Ascending aorta (tissue), 2 donors: Measurements from ENCODE around the gene ZBTB8A. TPM values are rescaled to one million over a fixed set of nuclear protein-coding genes. Genes with fewer than 3 reads are reported as not detected.
"Not testable (repeated sequence)": the region's sequence is repeated elsewhere in the genome, so short reads cannot be mapped to it uniquely, and the experiment has no call there.

Source experiments
- DNase-seq, 2 donors: peaks; one replicate each; pipeline ENCODE4 v3.0.0-alpha.2; 2019; ENCODE audit warnings: low spot score in 2 of 2
- H3K27ac ChIP-seq, 2 donors: fragments of 200-600 bp; sonication (generic); one replicate each; pipeline ENCODE4 v1.5.1; 2016 to 2017; ENCODE audit warnings: mild to moderate bottlenecking in 1 of 2
- H3K27me3 ChIP-seq: fragments of 200-600 bp; sonication (generic); one replicate; pipeline ENCODE4 v1.5.1; 2017
- H3K36me3 ChIP-seq, 2 donors: fragments of 200-600 bp; sonication (generic); one replicate each; pipeline ENCODE4 v1.5.1; 2016
- H3K4me1 ChIP-seq, 2 donors: fragments of 200-600 bp; sonication (generic); one replicate each; pipeline ENCODE4 v1.5.1; 2016 to 2017; ENCODE audit warnings: mild to moderate bottlenecking in 1 of 2
- H3K4me3 ChIP-seq, 2 donors: fragments of 200-600 bp; sonication (generic); one replicate each; pipeline ENCODE4 v1.5.1; 2016 to 2017; ENCODE audit warnings: mild to moderate bottlenecking in 1 of 2
- H3K9me3 ChIP-seq, 2 donors: fragments of 200-600 bp; sonication (generic); one replicate each; pipeline ENCODE4 v1.5.1; 2016
- intact Hi-C: fragments of 100-400 bp; cut with DNase I; formaldehyde crosslinking; loops from one replicate; pipeline ENCODE4 v1.15.1; 2023
- total RNA-seq: library from RNA; depleted of rRNA; stranded (reverse); fragments of >200 nt; gene quantifications from one replicate; pipeline ENCODE4 v1.1.0, GENCODE V29; 2016
- TF ChIP-seq, protein P1 (sequence below), 3 experiments: fragments of 200-600 bp in 2 of 3; fragments of 450-650 bp in 1 of 3; sonication (generic) in 2 of 3; IDR thresholded peaks; one replicate each; pipeline ENCODE4 v1.5.1; 2016 to 2019; ENCODE audit warnings: antibody characterized with exemption in 3 of 3, mild to moderate bottlenecking in 1 of 3, moderate library complexity in 1 of 3

ZBTB8A gene
- total RNA-seq, 1 donor from 2014 or later, result 2.2 TPM

- Histone ChIP-seq H3K36me3 (no peaks in the 10 kb centered on the region), H3K27ac (no peak overlapping the region), H3K4me3 (no peak overlapping the region), H3K4me1 (no peaks in the 10 kb centered on the region), H3K27me3 (no peaks in the 10 kb centered on the region), H3K9me3 (no peaks in the 10 kb centered on the region)
- no peak for DNase-seq
- intact Hi-C loops, result no loop called here
- TF ChIP-seq, protein P1, sequence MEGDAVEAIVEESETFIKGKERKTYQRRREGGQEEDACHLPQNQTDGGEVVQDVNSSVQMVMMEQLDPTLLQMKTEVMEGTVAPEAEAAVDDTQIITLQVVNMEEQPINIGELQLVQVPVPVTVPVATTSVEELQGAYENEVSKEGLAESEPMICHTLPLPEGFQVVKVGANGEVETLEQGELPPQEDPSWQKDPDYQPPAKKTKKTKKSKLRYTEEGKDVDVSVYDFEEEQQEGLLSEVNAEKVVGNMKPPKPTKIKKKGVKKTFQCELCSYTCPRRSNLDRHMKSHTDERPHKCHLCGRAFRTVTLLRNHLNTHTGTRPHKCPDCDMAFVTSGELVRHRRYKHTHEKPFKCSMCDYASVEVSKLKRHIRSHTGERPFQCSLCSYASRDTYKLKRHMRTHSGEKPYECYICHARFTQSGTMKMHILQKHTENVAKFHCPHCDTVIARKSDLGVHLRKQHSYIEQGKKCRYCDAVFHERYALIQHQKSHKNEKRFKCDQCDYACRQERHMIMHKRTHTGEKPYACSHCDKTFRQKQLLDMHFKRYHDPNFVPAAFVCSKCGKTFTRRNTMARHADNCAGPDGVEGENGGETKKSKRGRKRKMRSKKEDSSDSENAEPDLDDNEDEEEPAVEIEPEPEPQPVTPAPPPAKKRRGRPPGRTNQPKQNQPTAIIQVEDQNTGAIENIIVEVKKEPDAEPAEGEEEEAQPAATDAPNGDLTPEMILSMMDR (IDR thresholded peaks at IDR 0.05), result no peak
These were observed 14.2 kb upstream of the ZBTB8A start for GRCh38 chr1:32525053-32525452.

- TF ChIP-seq, protein P1 (IDR thresholded peaks at IDR 0.05), result no peak
- Histone ChIP-seq H3K36me3 (no peaks in the 10 kb centered on the region), H3K27me3 (no peaks in the 10 kb centered on the region), H3K9me3 (no peaks in the 10 kb centered on the region), H3K27ac (no peak overlapping the region), H3K4me3 (no peak overlapping the region), H3K4me1 (no peaks in the 10 kb centered on the region)
- no peak for DNase-seq
- intact Hi-C loops, result no loop called here
These were observed 13.4 kb upstream of the ZBTB8A start for GRCh38 chr1:32525661-32526444.

DNA sequence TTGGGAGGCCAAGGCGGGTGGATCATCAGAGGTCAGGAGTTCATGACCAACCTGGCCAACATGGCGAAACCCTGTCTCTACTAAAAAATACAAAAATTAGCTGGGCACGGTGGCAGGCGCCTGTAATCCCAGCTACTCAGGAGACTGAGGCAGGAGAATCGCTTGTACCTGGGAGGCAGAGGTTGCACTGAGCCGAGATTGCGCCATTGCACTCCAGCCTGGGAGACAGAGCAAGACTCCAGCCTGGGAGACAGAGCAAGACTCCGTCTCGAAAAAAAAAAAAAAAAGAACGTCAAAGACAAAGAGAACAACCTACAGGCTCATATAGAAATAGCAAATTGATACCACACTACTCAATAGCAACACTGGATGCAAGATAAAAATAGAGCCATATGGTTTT lies 10.7 kb upstream of the ZBTB8A start:
- H3K9me3 ChIP-seq, DNase-seq, H3K27me3 ChIP-seq, intact Hi-C loops, H3K36me3 ChIP-seq, H3K4me3 ChIP-seq, H3K4me1 ChIP-seq, H3K27ac ChIP-seq: not testable (repeated sequence)

DNA sequence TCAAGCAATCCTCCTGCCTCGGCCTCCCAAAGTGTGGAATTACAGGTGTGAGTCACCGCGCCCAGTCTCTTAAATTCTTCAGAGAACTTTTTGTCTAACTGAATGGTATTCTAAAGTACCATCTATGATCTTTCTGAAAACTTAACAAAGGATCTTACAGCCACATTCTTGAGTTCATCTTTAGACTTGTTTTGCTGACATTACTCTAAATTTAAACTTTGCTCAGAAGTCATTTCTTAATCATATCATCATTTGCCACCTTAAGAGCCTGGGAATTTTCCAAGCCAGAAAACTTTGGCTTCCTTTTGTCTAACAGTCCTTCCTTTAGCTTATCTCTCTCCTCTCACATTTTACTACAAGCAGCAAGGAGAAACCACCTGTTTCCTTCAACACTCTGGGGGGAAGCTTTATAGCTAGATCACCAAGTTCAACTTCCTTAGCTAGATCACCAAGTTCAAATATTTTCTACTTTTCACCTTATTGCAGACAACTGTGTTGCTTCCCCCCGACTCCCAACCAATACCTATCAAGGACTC lies 5.4 kb upstream of the ZBTB8A start:
- Histone ChIP-seq H3K9me3 (no peaks in the 10 kb centered on the region), H3K36me3 (no peaks in the 10 kb centered on the region), H3K4me3 (no peak overlapping the region), H3K27ac (no peak overlapping the region), H3K4me1 (no peaks in the 10 kb centered on the region), H3K27me3 (no peaks in the 10 kb centered on the region)
- intact Hi-C loops, result no loop called here
- no peak for DNase-seq
- TF ChIP-seq, protein P1 (IDR thresholded peaks at IDR 0.05), result no peak

DNA sequence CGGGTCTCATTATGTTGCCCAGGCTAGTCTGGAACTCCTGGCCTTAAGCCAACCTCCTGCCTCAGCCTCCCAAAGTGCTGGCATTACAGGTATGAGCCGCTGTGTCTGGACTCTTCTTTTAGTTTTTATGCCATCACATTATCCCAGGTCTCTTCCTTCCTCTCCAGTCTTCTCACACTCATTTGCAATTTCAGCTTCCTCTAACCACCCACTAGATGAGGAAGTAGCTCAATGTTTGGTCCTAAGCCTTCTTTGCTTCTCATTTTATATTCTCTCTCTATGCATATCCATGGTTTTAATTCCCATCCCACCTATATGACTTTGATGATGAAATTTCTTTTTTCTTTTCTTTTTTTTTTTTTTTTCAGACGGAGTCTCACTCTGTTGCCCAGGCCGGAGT lies 3.1 kb upstream of the ZBTB8A start:
- Histone ChIP-seq H3K27ac (no peak overlapping the region), H3K9me3 (no peaks in the 10 kb centered on the region), H3K4me1 (peaks cover 0 to 7% of the 10 kb centered on the region in 2 donors), H3K27me3 (no peaks in the 10 kb centered on the region), H3K4me3 (no peak overlapping the region), H3K36me3 (no peaks in the 10 kb centered on the region)
- DNase-seq, result no peak
- intact Hi-C loops, result no loop called here
- TF ChIP-seq, protein P1 (IDR thresholded peaks at IDR 0.05), result no peak

DNA sequence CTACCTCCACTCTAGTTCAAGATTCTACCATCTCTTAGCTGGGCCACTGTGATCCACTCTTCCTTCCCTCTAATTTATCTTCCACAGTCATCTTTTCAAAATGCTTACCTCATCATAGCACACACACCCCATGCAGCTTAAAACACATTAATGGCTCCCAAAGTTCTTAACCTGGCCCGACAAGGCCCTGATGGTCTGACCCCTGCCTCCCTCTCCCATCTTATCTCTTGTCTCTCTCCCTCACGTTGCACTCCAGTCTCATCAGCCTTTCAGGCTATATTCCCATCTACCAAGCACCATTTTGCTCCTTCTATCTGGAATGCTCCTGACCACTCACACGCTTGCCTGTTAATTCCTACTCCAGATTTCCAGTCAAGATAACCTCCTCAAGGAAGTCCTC lies 2.5 kb upstream of the ZBTB8A start:
- H3K27ac ChIP-seq, result no peak overlapping the region
- peaks cover 0 to 7% of the 10 kb centered on the region in 2 donors for H3K4me1 ChIP-seq
- TF ChIP-seq, protein P1 (IDR thresholded peaks at IDR 0.05), result no peak
- intact Hi-C loops, result no loop called here
- DNase-seq, result no peak
- no peaks in the 10 kb centered on the region for H3K27me3 ChIP-seq
- no peak overlapping the region for H3K4me3 ChIP-seq
- H3K36me3 ChIP-seq, result no peaks in the 10 kb centered on the region
- H3K9me3 ChIP-seq, result no peaks in the 10 kb centered on the region
